HG02884 (cell line): Measurements from ENCODE around the gene TNFRSF6B.
A peak's percentile ranks its signal among the peaks of the same experiment; 100 is the strongest.
"Not testable (repeated sequence)": the region's sequence is repeated elsewhere in the genome, so short reads cannot be mapped to it uniquely, and the experiment has no call there.

Experiments
- ATAC-seq: cut with Tn5 transposase; IDR thresholded peaks from one replicate; pipeline ENCODE4 v1.9.1; 2021; ENCODE audit warnings: mild to moderate bottlenecking, moderate library complexity; ENCODE audit not compliant: unreplicated experiment

The TNFRSF6B gene

DNA sequence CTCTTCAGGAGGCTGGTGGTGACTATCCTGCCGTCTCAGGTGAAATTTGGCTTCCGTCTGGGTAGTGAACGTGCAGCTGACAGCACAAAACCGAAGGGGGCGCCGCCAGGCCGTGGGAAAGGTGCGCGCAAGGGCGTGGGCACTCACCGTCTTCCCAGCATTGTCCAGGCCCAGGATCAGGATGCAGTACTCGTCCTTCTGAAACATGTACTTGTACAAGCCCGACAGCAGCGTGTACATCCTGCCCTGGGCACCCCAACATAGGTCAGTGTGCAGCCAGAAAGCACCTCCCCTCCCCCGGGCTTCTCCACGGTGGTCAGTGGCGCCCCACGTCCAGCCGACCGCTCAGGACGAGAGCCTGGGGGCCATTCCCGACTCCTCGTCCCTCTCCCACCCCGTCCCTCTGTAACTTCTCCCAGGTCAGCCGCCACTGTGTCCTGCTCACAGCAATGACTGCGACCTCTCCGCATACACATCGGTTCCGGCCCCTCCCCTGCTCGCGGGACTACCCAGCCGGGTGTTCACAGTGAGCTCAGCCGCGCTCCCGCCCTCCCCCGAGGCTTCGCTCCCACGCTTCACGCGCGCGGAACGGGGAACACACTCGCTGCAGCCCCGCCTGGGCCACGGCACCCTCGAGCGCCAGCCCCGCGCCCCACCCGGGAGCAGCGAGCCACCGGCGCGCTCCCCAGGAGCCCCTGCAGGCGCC, 10.6 kb downstream of the TNFRSF6B start:
- ATAC-seq: peak; percentile 22

DNA sequence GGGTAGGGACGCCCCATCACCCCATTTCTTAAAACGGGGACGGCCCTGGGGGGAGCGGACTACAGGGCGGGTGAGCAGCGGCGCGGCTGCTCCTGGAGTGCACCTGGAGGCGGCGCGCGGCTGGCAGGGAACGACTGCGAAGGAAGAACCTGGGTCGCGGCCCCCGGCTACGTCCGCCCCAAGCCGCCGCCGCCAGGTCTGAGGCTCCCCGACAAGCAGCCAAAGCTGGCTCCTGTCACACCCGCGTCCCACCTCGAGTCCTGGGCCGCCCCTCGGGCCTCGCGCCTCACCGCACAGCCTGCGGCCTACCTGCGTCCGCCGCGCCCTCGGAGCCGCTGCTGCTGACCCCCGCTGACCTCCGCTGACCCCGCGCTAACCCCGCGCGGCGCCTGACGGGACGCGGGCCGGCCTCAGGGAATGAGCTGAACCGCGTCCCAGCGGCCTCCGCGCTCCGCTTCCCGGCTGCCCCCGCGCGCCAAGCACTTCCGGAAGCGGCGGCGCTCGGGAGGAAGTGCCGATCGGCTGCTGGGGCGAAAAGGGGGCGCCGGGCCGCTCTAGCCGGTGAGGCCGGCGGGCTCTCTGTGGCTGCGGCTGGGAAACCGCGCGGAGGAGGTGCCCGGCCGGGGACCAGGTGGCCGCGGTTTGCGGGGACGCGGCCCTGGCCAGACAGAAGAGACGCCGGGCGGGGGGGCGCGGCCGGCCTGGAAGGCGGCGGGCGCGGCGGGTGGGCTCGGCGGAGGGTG, 11.3 kb downstream of the TNFRSF6B start, which contains the start of the genes ARFRP1 and ZGPAT:
ARFRP1 (minus strand) TSS at position 419 of the 743 bp plus-strand sequence. CDS start 885 bp downstream, outside the sequence.
ZGPAT (plus strand) TSS at position 482 of the 743 bp plus-strand sequence. CDS start 542 bp downstream, outside the sequence.
- ATAC-seq: peak; percentile 48

- ATAC-seq: no peak
These were observed 12.1 kb downstream of the TNFRSF6B start for GRCh38 chr20:63708301-63709148.

GRCh38 chr20:63709149-63709527, 12.7 kb downstream of the TNFRSF6B start:
- ATAC-seq: no peak

DNA sequence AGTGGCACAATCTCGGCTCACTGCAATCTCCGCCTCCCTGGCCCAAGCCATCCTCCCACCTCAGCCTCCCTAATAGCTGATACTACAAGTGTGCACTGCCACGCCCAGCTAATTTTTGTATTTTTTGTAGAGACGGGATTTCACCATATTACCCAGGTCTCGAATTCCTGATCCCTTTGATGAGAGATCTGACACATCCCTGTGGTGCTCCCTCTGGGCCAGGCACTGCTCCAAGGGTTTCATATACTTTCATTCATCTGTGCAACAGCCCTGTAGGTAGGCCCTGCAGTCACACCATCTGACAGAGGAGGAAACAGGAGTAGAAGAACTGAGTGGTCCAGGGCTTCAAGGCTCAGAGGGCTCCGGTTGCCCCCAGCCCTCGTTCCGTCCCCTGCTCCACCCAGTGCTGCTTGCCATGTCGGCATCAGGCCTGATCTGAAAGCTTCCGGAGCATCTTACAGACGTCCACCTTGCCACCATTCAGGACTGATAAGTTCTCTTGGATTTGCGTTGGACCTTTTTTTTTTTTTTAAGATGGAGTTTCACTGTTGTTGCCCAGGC, 14.7 kb downstream of the TNFRSF6B start:
- ATAC-seq: no peak

DNA sequence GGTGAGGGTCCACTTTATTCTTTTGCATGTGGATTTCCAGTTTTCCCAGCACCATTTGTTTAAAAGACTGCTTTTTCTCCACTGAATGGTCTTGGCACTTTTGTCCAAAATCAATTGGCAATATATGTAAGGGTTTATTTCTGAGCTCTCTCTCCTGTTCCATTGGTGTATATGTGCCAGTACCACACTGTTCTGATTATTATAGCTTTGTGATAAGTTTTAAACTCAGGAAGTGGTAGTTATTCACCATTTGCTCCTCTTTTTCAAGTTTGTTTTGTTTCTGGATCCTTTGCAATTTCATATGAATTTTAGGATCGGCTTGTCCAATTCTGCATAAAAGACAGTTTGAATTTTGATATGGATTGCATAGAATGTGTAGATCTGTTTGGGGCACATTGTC, 15.7 kb downstream of the TNFRSF6B start:
- no peak for ATAC-seq

- ATAC-seq: no peak
These were observed 18.4 kb downstream of the TNFRSF6B start for GRCh38 chr20:63714858-63715257.

- ATAC-seq: no peak
These were observed 22.5 kb downstream of the TNFRSF6B start for GRCh38 chr20:63718996-63719395.

- not testable (repeated sequence) for ATAC-seq
These were observed 26.6 kb downstream of the TNFRSF6B start for GRCh38 chr20:63722967-63723622.

DNA sequence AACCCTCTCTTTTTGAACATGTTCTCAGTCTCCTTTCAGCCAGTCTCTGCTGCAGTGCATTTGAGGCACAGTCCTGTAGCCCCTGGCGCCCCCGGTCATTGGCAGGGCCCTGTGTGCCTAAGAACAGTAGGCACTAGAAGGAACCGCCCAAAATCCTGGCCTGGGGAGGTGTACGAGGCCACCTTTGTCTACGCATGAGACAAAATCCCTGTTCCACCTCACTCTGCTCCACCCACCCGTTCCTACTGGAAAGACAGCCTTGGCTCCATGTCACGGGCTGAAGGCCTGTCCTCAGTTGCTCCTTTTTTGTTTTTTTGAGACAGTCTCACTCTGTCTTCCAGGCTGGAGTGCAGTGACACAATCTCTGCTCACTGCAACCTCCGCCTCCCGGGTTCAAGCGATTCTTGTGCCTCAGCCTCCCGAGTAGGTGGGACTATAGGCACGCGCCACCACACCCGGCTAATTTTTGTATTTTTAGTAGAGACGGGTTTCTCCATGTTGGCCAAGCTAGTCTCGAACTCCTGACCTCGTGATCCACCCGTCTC, 33.8 kb downstream of the TNFRSF6B start:
- not testable (repeated sequence) for ATAC-seq

DNA sequence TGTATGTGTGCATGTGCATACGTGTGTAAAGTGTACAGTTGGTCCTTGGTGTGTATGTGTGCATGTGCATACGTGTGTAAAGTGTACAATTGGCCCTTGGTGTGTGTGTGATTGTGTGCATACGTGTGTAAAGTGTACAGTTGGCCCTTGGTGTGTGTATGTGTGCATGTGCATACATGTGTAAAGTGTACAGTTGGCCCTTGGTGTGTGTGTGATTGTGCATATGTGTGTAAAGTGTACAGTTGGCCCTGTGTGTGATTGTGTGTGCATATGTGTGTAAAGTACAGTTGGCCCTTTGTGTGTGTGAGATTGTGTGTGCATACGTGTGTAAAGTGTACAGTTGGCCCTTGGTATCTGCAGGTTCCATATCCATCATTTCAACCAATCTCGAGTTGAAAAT, 35.0 kb downstream of the TNFRSF6B start:
- ATAC-seq: no peak

DNA sequence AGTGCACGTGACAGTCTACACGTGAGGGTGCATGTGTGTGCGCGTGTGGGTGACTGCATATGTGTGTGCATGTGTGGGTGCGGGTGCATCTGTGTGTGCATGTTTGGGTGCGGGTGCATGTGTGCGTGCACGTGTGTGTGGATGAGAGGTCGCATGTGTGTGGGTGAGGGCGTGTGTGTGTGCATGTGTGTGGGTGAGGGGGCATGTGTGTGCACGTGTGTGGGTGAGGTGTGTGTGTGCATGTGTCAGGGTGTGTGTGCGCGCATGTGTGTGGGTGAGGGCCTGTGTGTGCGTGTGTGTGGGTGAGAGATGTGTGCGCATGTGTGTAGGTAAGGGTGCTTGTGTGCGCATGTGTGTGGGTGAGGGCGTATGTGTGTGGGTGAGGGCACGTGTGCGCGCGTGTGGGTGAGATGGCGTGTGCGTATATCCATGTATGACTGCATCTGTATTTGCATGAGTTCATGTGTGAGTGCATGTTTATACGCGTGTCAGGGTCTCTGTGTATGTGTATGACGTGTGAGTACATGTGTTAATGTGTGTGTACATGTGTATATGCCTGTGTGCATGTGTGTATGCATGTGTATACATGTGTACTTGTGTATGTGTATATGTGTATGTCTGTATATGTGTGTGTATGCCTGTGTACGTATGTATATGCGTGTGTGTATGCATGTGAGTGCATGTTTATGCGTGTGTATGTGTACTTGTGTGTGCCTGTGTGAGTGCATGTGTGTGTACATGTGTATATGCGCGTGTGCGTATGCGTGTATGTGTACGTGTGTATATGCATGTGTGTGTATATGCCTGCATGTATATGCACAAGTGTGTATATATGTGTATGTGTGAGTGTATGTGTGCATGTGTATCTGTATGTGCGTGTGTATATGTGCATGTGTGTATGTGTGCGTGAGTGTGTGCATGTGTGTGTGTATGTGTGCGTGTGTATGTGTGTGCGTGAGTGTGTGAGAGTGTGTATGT, 36.0 kb downstream of the TNFRSF6B start:
- no peak for ATAC-seq

DNA sequence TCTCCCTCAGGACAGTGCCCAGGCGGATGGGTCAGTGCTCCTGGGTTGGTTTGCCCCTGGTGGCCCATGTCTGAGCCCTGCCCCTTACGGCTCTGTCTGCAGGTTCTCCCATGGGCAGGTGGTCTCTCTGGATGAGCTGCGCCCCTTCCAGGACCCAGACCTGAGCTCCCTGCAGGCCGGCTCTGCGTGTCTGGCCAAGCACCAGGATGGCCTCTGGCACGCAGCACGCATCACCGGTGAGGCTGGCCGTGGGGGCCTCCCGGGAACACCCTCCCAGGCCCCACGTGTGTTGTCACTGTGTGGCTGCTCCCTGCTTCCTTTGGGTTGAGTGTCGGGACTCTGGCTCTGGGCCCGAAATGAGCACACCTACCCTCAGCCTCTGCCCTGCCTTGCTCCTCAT, 36.7 kb downstream of the TNFRSF6B start:
- no peak for ATAC-seq

DNA sequence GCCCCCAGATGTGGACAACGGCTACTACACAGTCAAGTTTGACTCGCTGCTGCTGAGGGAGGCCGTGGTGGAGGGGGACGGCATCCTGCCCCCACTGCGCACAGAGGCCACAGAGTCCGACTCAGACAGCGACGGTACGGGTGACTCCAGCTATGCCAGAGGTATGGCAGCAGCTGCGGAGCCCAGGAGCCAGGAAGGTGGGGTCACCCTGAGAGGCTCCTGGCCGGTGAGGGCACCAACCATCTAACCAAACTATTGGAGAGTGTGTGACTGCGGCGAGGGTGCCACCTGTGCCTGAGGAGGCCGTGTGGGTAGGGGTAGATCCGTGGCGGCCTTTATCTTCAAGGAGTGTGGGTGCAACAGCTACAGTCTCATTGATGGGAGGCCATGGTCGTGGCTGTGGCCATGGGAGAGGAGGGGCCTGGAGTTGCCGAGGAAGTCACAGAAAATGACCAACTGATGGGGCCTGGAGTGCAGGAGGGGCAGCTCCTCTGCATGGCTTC, 37.2 kb downstream of the TNFRSF6B start:
- ATAC-seq: no peak

DNA sequence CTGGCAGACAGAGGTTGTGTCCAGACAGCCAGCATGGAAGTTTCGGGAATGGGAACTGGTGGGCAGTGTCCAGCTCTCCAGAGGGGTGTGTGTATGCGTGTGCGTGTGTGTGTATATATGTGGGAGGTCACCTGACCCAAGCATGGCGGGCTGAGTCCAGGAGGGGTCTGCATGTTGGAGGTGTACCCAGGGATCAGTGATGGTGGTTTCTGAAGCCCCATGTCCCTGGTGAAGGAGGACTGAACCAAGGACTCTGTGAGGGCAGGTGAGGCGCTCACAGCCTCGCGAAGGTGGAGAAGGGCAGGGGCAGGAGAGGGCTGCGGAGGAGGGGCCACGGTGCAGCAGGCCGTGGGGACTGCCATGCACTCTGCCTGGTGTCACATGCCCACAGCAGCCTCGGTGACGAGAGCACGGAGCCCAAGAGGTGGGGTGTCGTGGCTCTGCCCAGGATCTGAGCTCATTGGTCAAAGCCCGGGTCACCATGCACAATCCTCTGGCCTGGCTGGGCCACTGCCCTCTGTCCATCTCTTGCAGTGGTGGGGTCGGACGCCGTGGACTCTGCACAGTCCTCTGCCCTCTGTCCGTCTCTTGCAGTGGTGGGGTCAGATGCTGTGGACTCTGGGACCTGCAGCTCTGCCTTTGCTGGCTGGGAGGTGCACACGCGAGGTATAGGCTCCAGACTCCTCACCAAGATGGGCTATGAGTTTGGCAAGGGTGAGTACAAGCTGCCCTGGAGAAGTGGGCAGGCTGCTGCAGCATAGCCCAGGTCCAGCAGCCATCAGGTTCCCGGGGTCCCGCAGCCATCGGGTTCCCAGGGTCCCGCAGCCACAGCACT, 37.9 kb downstream of the TNFRSF6B start:
- no peak for ATAC-seq

DNA sequence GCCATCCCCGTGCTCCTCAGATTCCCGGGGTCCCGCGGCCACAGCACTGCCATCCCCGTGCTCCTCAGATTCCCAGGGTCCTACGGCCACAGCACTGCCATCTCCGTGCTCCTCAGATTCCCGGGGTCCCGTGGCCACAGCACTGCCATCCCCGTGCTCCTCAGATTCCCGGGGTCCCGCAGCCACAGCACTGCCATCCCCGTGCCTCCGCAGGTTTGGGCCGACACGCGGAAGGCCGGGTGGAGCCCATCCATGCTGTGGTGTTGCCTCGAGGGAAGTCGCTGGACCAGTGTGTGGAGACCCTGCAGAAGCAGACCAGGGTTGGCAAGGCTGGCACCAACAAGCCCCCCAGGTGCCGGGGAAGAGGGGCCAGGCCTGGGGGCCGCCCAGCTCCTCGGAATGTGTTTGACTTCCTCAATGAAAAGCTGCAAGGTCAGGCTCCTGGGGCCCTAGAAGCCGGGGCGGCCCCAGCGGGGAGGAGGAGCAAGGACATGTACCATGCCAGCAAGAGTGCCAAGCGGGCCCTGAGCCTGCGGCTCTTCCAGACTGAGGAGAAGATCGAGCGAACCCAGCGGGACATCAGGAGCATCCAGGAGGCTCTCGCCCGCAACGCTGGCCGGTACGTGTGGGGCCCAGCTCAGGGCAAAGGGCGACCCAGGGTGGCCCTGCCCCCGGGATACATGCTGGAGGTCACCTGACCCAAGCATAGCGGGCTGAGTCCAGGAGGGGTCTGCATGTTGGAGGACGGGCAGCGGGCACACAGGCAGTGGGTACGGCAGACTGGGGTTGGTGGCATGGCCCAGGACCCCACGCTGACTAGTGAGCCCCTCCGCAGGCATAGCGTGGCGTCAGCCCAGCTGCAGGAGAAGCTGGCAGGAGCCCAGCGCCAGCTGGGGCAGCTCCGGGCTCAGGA, 38.8 kb downstream of the TNFRSF6B start:
- ATAC-seq: no peak
